HG02678 (cell line): Measurements from ENCODE around the gene DPP10.
"Not testable (repeated sequence)": the region's sequence is repeated elsewhere in the genome, so short reads cannot be mapped to it uniquely, and the experiment has no call there.

Experiments used
- ATAC-seq: cut with Tn5 transposase; IDR thresholded peaks from one replicate; pipeline ENCODE4 v1.9.1; 2021; ENCODE audit warnings: mild to moderate bottlenecking, moderate library complexity; ENCODE audit not compliant: unreplicated experiment

Gene DPP10

DNA sequence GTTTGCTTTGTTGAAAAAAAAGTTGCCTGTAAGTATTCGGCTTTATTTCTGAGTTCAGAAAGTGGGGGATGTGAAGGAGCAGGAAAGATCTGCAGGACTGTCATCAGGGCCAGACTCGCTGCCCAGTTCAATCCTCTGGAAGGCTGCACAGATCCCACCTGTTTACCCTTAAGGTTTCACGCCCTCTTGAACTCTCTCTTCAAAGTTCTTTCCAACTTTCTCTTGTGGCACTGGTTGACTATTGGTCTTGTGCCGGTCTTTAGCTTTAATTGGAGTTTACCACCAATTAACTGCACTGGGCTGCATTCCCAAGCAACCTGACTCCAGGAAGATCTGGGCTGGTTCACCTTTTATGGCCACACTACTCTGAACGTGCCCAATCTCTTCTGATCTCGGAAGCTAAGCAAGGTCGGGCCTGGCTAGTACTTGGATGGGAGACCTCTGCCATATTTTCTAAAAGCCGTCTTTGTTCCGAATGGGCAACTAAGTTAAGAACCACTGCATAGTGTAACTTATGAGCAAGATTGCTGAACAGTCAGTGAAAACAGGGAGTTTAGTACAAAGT, 495.0 kb downstream of the DPP10 start:
- ATAC-seq: no peak

DNA sequence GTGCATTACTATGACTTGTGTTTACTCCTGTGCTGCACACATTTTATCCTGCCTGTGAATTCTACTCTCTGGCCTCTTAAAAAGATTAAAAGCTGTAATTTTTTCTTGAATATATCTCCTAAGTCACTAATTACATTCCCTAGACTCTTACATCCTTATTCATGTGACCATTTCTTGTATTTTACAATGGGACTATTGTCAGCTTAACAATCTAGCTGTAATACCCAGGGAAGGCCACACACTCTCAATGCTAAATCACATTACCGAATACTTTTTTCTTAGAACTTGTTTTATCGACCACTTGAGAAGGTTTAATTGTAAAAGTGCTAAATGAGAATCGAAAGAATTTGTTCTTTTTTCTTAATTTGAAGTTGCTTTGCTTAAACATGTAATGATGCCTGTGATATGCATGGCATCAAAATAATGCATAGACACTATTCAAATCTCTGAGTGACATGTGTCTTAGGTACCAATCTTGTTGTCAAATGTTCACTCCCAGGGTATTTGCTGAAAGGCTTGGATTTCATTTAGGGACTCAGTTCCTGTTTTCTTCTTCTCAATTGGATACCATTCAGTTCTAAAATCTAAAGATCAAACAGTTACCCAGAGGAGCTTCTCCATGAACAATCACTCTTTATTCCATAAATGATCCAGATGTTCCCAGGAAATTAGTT, 498.5 kb downstream of the DPP10 start:
- ATAC-seq: no peak

DNA sequence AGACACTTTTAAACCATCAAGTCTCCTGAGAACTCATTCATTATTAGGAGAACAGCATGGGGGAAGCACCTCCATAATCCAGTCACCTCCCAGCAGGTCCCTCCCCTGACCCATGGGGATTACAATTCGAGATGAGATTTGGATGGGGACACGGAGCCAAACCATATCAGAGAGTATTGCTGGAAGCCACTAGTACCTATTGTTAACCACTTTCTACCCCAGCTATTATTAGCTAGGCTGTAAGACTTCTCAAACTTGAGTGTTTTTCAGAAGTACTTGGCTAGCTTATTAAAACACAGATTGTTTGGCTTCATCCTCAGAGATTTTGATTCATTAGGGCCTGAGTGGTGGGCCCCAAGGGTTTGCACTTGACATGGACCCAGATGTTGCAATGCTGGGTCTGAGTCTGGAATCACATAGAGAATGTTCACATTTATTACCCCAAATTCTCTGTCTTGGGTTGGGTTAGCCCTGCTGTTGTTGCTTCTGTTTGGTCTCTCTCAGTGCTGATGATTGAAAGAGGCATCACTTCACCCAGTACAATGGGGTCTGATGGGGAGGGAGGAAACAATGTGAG, 506.9 kb downstream of the DPP10 start:
- no peak for ATAC-seq

DNA sequence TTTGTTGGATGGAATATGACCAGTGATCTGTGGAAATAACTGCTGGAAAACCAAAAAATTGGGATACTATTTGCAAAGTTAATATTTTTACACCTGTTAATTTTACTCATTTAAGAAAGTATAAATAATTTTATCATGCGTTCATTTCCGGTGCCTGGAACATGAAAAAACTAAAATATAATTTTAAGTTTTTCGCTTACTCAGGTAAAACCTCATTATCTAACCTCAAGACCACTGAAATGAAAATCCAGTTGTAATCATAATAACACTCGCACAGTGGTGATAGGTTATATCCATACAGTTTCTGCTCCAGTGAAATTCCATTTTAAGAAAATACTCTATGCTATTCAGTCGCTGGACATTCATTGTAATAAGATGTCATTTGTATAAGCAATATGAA, 517.9 kb downstream of the DPP10 start:
- ATAC-seq: no peak

DNA sequence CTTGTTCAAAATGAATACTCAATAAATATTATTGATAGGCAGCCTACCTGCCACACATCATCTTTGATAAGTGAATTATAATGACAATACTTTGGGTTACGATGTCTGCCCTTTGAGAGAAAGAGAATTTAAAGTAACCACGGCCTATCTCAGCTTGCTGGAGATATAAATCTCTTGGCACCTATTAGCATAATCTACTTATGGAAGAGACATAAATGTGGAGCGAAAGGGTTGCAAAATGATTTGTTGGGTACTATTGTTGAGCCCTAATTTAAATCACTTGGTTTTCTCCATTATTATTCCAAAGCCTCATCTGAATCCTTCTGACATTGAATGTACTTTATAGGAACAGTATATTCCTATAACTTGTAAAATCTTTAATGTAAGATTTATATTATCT, 520.1 kb downstream of the DPP10 start:
- ATAC-seq: no peak

DNA sequence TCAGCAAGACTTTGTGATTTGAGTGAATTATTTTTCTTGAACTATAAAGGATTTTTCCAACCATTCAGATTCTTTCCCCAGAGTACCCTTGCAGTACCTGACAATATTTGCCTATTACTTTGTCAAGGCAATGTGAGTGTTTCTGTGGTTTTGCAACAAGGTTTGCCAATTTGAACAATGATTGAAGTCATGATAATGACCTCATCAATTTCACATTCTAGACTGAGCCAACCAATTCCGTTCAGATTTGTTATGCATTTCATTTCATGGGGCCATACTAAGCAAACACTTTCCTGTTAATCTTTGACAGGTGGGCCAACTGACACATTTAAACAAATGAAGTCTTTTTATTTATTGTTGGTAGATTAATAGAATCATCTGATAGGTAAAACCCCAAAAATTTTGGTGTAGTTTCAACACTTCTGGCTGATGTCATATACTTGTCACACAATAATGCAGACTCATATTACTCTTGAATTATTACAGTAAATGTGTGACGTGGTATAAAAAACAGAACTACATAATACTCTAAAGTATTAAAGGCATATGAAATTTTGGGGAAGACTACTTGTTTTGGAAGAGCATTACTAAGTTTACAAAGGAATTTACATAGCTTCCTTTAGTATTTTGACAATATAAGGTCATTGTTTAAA, 526.4 kb downstream of the DPP10 start:
- ATAC-seq: no peak

DNA sequence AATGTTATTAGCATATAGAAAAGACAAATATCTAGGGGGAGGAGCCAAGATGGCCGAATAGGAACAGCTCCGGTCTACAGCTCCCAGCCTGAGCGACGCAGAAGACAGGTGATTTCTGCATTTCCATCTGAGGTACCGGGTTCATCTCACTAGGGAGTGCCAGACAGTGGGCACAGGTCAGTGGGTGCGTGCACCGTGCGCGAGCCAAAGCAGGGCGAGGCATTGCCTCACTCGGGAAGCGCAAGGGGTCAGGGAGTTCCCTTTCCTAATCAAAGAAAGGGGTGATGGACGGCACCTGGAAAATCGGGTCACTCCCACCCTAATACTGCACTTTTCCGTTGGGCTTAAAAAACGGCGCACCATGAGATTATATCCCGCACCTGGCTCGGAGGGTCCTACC, 561.9 kb downstream of the DPP10 start:
- ATAC-seq: not testable (repeated sequence)

DNA sequence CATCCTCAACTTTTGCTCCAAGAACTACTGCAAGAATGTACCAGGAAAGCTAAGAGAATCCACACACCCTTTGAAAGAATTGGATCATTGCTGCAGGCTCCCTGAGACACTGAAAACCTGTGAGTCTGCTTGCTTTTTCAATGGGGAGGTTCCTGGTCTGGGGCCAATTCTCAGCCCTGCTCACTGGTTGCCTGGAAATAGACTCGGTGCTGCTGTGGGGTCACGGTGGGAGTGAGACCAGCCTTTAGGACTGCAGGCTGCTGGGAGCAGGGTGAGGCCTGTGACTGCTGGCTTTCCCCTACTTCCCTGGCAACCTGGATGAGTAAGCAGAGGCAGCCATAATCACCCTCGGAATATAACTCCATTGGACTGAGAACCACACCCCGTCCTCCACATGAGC, 569.3 kb downstream of the DPP10 start:
- no peak for ATAC-seq

DNA sequence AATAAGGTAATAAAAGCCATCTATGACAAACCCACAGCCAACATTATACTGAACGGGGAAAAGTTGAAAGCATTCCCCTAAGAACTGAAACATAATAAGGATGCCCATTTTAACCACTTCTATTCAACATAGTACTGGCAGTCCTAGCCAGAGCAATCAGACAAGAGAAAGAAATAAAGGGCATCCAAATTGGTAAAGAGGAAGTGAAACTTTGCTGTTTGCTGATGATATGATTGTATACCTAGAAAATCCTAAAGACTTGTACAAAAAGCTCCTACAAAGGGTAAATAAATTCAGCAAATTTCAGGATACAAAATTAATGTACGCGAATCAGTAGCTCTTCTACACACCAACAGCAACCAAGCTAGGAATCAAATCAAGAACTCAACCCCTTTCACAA, 579.6 kb downstream of the DPP10 start:
- ATAC-seq: not testable (repeated sequence)

DNA sequence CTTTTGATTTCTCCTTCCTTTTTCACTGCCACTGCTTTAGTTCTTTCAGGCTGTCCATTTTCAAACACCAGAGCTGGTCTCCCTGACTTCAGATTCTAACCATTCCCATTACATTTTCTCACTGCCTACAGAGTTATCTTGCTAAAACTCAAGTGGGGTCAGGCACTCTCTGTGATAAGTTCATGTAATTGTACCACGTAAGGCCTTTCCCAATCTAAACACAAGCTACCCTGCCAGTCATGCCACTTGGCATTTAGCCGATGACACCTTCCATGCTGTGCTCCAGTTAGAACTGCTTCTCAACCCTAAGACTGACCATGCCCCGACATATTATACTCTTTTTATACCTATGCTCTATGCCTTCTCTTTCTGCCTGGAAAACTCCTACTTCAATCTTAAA, 592.4 kb downstream of the DPP10 start:
- no peak for ATAC-seq

DNA sequence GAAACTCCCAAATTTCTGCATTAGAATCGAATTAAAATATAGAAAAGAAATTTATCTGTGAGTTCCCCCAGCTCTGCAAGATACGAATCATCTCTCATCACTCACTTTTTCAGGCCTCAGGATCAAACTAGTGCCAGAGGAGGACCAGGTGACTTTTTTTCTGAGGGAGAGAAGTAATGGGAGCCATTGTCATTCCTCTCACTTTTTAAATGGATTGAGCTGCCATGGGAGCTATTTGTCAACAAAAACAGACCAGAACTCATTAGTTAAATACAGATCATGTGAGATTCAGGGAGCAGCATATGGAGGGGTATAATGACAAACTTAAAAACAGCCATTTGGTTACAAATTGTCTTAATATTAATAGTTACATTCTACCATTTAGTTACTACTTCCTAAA, 594.4 kb downstream of the DPP10 start:
- ATAC-seq: no peak

DNA sequence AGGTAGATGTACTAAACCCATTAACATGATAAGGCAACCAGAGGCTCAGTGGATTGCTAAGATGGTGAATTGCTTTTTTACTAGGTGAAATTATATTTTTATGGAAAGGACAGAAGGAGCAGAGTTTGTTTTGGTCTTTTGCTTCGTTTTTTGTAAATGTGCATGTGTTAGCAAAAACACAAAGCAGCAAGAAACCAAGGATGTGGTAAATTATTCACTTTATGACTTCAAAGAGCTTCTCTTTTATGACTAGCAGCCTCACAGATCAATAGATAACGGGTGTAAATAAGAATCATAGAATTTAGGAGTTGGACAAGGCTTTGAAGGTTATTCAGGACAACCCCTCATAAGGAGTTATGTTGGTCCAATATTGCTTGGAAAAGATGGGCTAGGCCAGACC, 615.0 kb downstream of the DPP10 start:
- no peak for ATAC-seq

DNA sequence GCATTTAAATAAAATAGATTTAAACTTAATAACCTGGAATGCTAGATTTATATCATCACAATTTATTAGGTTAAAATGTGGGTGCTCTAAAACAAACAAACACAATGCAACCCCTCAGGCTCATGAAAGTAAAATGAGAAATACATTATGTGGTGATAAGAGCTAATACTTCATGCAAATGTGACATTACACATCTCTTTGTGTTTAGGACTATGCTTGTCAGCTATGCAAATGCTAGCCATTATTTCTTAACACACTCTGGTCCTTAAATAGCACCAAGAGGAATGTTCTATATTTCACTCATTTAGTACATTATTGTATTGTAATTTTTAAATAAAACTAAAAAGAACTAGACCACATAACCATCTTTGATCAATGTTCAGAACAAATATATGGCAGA, 627.6 kb downstream of the DPP10 start:
- ATAC-seq: no peak

DNA sequence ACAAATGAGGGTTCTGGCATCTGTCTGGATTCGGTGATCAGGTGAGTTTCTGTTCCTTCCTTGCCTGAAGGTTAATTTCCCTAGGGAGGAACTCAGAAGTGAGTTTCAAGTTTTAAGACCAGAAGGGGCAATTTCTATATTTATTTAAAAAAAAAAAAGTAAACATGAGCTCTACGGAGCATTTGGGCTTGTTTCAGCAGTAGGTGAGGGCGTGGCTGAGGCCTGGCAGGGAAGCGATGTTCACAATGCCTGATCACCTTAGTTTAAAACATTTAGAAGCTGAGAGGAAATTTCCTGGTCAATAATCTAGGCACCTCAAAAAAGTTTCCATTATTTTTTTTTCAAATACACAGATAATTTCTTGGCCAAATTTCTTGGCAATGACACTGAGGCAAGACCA, 629.1 kb downstream of the DPP10 start:
- ATAC-seq: no peak

DNA sequence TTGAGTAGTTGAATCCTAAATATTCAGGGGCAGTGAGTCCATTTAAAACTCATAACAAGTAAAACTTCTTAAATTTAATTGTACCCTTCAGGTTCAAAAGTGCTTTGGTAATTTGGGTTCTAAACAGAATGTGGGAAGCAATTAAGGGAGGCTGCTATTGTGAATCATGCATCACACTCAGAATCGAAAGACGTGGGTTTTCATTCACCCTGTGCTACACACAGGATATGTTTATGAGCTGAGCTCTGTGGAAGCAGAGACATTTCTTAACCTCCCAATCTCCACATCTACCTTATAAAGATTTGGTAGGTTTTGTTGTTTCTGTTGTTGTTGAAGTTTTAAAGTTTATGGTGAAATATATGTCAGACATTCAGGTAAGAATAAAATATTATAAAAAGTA, 633.4 kb downstream of the DPP10 start:
- ATAC-seq: no peak

DNA sequence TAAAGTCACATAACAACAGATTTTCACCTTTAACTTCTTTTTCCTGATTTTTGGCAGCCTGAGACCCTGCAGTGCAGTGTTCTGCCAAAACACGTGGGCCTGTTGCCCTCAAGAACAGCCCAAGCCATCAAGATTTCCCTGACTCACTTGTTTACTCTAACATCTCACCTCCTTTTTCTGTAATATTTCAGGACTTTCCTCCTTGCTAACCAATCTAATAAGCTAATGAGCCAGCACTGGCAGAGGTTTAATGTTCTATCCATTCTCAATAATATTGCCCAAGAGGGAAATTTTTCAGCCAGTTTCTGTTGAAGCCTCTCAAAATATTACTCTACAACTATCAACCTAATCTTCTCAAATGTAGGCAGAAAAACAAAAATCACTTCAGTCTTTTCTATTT, 635.2 kb downstream of the DPP10 start:
- no peak for ATAC-seq

DNA sequence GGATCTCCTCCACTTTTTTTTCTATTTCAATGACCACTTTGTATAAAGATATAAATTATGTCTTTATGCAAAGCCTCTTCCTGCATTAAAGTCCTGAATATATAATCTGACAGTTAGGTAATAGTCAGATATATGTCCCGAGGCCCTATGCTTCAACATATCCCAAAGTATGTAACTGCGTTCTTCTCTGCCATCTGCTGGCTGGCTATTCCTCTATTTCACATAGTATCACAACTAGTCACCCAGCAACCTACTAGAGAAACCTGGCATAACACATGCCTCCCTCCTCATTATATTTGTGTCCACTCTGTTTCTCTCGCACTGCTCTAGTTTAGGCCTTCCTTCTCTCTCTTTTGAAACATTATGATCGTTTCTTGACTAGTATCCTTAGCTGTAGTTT, 640.8 kb downstream of the DPP10 start:
- ATAC-seq: no peak

DNA sequence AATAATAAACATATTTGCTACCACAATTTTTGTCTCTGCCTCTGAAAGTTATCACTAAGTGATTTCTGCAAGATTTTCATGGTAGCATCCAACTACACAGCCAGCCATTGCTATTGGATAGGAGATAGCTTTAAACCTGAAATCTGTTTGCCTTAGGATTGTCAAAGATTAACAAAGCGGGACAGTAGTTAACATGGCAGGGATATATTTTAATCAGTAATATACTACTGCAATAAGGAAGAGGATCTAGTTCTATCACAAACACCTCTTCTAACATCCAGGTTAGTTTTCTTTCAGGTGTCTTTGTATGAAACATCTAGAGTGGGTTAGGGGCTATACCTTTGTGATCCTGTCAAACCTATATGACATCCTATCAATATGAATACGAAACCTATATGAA, 641.3 kb downstream of the DPP10 start:
- ATAC-seq: no peak

DNA sequence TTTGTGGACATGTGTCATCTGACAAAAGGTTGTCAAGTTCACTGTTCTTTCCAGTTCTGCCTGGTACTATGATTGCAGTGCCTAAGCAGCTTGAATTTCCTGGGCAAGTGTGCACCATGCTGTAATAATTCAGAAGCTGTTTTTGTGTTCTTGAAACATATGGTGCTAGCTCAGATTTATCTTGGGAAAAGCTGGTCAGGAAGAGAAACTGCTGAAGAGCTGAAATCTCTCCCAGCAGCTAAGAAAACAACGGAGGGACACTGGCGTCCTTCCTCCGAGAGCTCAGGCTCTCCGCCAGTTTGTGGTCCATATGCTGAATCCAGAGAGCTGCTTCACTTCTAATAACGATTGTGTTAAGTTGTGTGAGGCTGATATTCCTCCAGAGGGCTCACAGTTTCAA, 642.0 kb downstream of the DPP10 start:
- no peak for ATAC-seq

DNA sequence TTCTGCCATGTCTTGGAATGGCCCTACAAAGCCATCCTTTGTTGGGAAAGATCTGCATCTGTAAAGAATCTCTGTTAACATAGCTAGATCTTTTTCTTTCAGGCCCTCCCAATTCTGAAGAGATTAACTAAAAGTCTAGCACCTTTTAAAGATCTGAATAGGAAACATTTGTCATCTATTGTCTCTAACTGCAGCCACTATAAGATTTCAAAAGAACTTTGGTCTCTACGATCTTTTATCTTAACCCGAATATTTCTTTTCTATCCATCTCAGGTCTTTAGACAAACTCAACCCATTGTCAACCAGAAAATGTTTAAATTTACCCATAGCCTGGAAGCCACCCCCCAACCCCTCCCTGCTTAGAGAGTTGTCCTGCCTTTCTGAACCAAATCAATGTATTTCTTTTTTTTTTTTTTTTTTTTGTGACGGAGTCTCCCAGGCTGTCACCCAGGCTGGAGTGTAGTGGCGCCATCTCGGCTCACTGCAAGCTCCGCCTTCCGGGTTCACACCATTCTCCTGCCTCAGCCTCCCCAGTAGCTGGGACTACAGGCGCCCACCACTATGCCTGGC, 643.7 kb downstream of the DPP10 start:
- ATAC-seq: not testable (repeated sequence)

DNA sequence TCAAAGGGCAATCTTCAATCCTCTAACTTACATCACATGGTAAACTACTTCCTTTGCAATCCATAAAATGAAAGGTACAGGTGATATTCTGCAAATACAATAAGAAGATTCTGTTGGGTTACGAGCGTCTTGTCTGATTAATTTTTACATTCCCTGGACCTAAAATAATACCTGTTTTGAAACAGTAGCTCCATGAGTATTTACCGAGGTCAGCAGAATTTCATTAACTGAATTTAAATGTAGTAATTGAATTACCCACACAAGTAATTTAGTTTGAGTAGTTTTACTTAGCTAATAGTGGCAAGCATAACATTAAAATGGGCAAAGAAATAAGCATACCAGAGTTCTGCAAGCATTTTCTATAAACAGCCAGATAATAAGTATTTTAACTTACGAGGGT, 652.0 kb downstream of the DPP10 start:
- ATAC-seq: no peak

DNA sequence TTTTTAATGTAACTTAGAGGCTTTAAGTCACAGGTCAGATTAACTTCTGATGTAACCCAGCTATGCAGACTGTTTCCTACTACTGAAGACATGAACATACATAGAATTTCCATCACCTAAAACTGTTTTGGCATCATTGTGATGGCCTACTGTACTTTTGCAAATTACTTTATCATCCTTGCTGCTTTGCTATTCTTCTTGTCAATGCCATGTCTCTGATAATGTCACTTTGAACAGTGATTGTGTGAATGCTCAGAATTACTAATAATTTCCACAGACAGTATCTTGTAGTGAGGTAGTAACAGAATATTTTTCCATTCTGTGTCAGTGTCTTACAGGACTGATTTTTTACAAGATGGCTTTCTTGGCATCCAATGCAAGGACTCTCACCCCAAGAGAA, 663.5 kb downstream of the DPP10 start:
- ATAC-seq: no peak
